AG04450 (cell line): ENCODE data around the gene C10orf143. TPM values are rescaled to one million over a fixed set of nuclear protein-coding genes. Genes with fewer than 3 reads are reported as not detected.
"Not testable (repeated sequence)": the region's sequence is repeated elsewhere in the genome, so short reads cannot be mapped to it uniquely, and the experiment has no call there.

Experiments used
- CTCF ChIA-PET: fragments of 300-600, 350-600 bp; formaldehyde crosslinking; extraction: SDS; loops from one replicate; lab custom pipeline; 2022; ENCODE audit warnings: antibody characterized with exemption, inconsistent platforms; lab: Charles Lee
- POLR2A ChIA-PET: fragments of 350-600 bp; formaldehyde crosslinking; extraction: SDS; loops from one replicate; lab custom pipeline; 2021; ENCODE audit warnings: antibody characterized with exemption, inconsistent platforms; lab: Yijun Ruan, JAX
- DNase-seq: peaks from one replicate; pipeline ENCODE4 v3.0.0-alpha.2; 2011; ENCODE audit warnings: low read depth, low spot score
- H3K27ac ChIP-seq: one replicate; pipeline ENCODE4 v1.5.1; 2012; ENCODE audit warnings: low read depth, low read length, control low read depth
- H3K27me3 ChIP-seq: one replicate; pipeline ENCODE4 v1.6.0; 2012; ENCODE audit warnings: low read length; ENCODE audit not compliant: control insufficient read depth, insufficient read depth
- H3K4me3 ChIP-seq: 2 replicates; pipeline ENCODE4 v1.5.1; 2011; ENCODE audit warnings: mild to moderate bottlenecking, low read depth, low read length, control low read depth
- H3K9me3 ChIP-seq: 2 replicates; pipeline ENCODE4 v1.5.1; 2012; ENCODE audit warnings: low read length; ENCODE audit not compliant: control insufficient read depth, insufficient read depth
- polyA plus RNA-seq: library from polyadenylated mRNA; depleted of rRNA; stranded (reverse); fragments of >200 nt; gene quantifications from 2 replicates; pipeline ENCODE4 v1.2.3, GENCODE V29; 2011
- TF ChIP-seq, protein P1 (sequence below): IDR thresholded peaks from 2 replicates; pipeline ENCODE4 v1.5.1; 2011; ENCODE audit warnings: low read depth, low read length, control low read depth, inconsistent platforms

The C10orf143 gene
- polyA plus RNA-seq, 1 experiment = 1.9 TPM

DNA sequence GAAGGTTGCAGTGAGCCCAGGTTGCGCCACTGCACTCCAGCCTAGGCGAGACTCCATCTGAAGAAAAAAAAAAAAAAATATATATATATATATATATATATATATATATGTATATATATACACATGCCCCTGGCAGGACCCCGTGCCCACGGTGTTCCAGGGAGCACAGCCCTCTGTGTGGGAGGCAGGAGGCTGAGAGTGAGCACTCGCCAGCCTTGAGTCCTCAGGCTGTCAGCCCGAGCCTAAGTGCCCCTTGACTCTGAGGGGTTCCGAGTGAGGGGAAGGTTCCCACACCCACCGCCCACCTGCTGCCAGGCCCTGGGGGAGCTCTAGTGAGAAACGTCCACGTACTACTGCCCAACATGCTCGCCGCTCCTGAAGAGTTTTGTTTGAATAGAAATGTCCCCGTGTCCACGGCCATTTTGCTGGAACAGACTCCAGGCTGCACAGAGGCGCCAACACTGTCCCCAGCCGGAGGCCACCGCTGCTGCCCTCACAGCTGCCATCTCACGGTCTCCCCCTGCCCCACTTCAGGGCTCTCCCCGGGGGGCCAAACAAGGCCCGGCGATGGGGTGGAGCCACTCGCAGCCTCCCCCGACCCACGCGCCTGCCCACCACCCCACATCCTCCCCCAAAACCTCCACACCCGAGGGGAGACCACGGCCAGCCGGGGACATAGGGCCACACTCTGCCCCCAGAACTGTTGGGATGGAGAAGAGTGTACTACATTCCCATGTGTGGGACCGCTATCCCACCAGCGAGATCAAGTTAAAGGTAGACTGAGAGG is 83.8 kb downstream of the C10orf143 start:
- POLR2A ChIA-PET = no interaction called here
- TF ChIP-seq, protein P1, sequence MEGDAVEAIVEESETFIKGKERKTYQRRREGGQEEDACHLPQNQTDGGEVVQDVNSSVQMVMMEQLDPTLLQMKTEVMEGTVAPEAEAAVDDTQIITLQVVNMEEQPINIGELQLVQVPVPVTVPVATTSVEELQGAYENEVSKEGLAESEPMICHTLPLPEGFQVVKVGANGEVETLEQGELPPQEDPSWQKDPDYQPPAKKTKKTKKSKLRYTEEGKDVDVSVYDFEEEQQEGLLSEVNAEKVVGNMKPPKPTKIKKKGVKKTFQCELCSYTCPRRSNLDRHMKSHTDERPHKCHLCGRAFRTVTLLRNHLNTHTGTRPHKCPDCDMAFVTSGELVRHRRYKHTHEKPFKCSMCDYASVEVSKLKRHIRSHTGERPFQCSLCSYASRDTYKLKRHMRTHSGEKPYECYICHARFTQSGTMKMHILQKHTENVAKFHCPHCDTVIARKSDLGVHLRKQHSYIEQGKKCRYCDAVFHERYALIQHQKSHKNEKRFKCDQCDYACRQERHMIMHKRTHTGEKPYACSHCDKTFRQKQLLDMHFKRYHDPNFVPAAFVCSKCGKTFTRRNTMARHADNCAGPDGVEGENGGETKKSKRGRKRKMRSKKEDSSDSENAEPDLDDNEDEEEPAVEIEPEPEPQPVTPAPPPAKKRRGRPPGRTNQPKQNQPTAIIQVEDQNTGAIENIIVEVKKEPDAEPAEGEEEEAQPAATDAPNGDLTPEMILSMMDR = no peak
- CTCF ChIA-PET = no interaction called here
- no peak for DNase-seq
- H3K9me3 ChIP-seq = peaks cover 32% of the 10 kb centered on the region
- H3K27me3 ChIP-seq = no peaks in the 10 kb centered on the region
- no peak overlapping the region for H3K27ac ChIP-seq
- H3K4me3 ChIP-seq = no peak overlapping the region

DNA sequence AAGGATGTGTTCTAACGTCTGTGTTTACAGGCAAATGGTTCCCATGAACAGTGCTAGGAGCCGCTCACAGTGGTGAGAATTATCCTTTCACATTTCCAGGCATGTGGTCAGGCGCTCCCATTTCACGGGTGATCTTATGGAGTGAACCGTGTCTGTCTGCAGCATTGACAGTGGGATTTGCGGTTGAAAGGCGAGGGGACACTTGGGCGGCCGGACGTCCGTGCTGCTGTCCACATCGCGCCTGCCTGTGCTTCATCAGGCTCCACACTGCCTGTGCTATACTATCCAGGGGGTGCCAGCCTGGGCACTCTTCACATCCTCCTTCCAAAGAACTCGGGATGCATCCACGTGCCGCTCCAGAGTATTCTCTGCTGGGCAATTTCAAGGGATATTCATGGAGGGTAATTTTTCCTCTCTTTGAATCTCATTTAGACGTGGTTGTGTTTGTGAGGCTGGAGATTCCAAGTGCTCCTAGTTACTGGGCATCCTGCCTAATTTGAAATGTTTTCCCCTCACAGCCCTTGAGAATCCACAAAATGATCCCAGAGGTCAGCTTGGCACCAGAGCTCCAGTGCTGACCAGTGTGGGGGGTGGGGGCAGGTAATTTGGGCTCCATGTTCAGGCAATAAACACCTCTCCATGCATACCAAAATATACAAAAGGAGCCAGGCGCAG is 84.7 kb downstream of the C10orf143 start:
- ChIA-PET CTCF (no interaction called here), POLR2A (no interaction called here)
- H3K4me3 ChIP-seq = no peak overlapping the region
- DNase-seq = no peak
- TF ChIP-seq, protein P1 = no peak
- H3K9me3 ChIP-seq = peaks cover 40% of the 10 kb centered on the region
- H3K27me3 ChIP-seq = no peaks in the 10 kb centered on the region
- H3K27ac ChIP-seq = no peak overlapping the region

DNA sequence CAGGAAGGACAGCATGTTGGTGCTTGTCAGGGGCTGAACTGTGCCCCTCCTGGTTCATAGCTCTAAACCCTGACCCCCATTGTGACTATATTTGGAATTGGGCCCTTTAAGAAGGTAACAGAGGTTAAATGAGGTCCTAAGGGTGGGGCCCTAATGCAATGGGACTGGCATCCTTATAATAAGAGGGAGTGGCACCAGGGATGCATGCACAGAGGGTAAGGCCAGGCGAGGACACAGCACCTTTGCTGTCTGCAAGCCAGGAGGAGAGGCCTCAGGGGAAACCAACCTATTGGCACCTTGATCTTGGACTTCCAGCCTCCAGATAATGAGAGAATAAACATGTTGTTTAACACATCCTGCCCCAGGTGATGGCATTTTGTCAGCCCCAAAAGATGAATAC is 85.3 kb downstream of the C10orf143 start:
- no peak overlapping the region for H3K4me3 ChIP-seq
- DNase-seq = no peak
- POLR2A ChIA-PET = no interaction called here
- TF ChIP-seq, protein P1 = no peak
- CTCF ChIA-PET = no interaction called here
- H3K9me3 ChIP-seq = peaks cover 46% of the 10 kb centered on the region
- H3K27me3 ChIP-seq = no peaks in the 10 kb centered on the region
- H3K27ac ChIP-seq = no peak overlapping the region

DNA sequence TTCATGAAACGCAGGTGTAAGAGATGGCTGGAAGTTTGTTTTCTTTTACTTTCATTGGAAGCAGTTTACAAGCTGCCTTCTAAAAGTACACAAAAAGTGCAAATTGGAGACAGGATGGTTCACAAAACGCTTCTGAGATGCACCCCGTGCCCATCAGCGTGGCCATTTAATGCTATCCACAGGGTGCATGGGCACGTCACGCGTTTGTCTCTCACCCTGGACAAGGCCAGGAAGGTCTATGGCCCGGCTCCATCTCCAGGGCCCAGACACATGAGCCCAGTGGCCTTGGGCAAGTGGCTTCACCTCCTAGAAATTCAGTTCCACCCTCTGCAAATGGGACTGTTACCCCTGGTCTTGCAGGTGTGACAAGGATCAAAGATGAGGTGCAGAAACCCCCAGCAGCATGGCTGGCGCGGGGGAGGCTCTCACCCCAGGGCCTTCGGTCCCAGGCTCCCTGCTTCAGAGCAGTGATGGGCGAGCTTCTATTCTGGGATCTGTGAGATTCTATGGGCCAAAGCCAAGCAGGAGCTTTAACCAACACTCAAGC is 85.8 kb downstream of the C10orf143 start:
- no peak overlapping the region for H3K27ac ChIP-seq
- no peaks in the 10 kb centered on the region for H3K27me3 ChIP-seq
- no peak for DNase-seq
- ChIA-PET CTCF (no interaction called here), POLR2A (no interaction called here)
- peaks cover 46% of the 10 kb centered on the region for H3K9me3 ChIP-seq
- TF ChIP-seq, protein P1 = no peak
- no peak overlapping the region for H3K4me3 ChIP-seq

DNA sequence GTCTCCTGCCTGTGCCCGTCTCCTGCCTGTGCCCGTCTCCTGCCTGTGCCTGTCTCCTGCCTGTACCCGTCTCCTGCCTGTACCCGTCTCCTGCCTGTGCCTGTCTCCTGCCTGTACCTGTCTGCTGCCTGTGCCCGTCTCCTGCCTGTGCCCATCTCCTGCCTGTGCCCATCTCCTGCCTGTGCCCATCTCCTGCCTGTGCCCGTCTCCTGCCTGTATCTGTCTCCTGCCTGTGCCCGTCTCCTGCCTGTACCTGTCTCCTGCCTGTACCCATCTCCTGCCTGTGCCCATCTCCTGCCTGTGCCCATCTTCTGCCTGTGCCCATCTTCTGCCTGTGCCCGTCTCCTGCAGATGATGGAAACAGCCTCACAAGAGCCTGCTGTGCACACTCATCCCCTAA is 86.3 kb downstream of the C10orf143 start:
- CTCF ChIA-PET, H3K4me3 ChIP-seq: not testable (repeated sequence)

More for the DNA sequence above, 86.3 kb downstream of the C10orf143 start:
- H3K27me3 ChIP-seq, POLR2A ChIA-PET, H3K27ac ChIP-seq, DNase-seq: not testable (repeated sequence)
- H3K9me3 ChIP-seq = peaks cover 46% of the 10 kb centered on the region
